ENCODE results near the gene ORM1. TPM values are rescaled to one million over a fixed set of nuclear protein-coding genes. Genes with fewer than 3 reads are reported as not detected.

ORM1 gene
- total RNA-seq, 2 experiments from 2014 or later = not detected

DNA sequence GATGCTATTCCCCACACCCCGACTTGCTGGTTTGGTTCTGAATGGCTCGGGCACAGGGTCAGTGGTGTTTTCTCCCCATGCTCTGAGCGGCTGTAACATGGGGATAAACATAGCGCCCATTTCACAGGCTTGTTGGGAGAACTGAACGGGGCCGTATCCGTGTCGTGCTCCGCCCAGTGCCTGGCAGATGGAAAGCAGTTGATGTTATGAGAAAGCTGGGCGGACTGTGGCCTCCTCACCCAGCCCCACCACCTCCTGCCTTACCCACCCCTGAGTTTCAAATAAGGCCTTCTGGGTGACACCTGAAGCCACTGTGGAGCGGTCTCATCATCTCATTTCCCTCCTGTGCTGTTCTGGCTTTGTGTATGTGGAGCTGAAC lies 21.3 kb downstream of the ORM1 start:
- POLR2A ChIA-PET = no interaction called here
- BruUV-seq (replicated peaks) = no TSS peak
- intact Hi-C loops (cut with micrococcal nuclease; ENCODE audit: unreplicated experiment) = no loop called here

GRCh38 chr9:114344692-114345091 lies 21.8 kb downstream of the ORM1 start:
- no peaks in the 10 kb centered on the region for H3K79me2 ChIP-seq (ENCODE audit: insufficient read depth, low read depth, low read length)
- H3K4me3 ChIP-seq (ENCODE audit: low read depth, low read length, poor library complexity, severe bottlenecking) = no peak overlapping the region
- ChIA-PET CTCF (ENCODE audit: unreplicated experiment) (no interaction called here), POLR2A (no interaction called here)
- H3K4me1 ChIP-seq (ENCODE audit: insufficient read depth, low read length, poor library complexity, severe bottlenecking) = peaks cover 15% of the 10 kb centered on the region
- peaks cover 95% of the 10 kb centered on the region for H3K36me3 ChIP-seq (ENCODE audit: insufficient read depth, low read length)
- no TSS peak for BruUV-seq (replicated peaks)
- H3K9me3 ChIP-seq (ENCODE audit: low read length) = no peaks in the 10 kb centered on the region
- no peaks in the 10 kb centered on the region for H4K20me1 ChIP-seq (ENCODE audit: insufficient read depth, low read length)
- H3K9me2 ChIP-seq (ENCODE audit: insufficient read depth, low read length) = no peaks in the 10 kb centered on the region
- H3K27ac ChIP-seq (ENCODE audit: low read depth, low read length, poor library complexity, severe bottlenecking) = no peak overlapping the region
- no peak for DNase-seq (ENCODE audit: low spot score)
- no peak for TF ChIP-seq EZH2phosphoT487 (IDR thresholded peaks at IDR 0.05; ENCODE audit: borderline replicate concordance, low read depth, low read length)
- no peak for TF ChIP-seq CTCF (conservative IDR thresholded peaks at IDR 0.05; ENCODE audit: low read length)
- no peak overlapping the region for H2AFZ ChIP-seq (ENCODE audit: low read length)
- intact Hi-C loops (cut with micrococcal nuclease; ENCODE audit: unreplicated experiment) = no loop called here
- H3K4me2 ChIP-seq (ENCODE audit: low read length) = no peak overlapping the region

More for the DNA sequence above, 21.3 kb downstream of the ORM1 start:
- H3K9me2 ChIP-seq (ENCODE audit: insufficient read depth, low read length) = no peaks in the 10 kb centered on the region
- peaks cover 13% of the 10 kb centered on the region for H3K4me1 ChIP-seq (ENCODE audit: insufficient read depth, low read length, poor library complexity, severe bottlenecking)
- no peaks in the 10 kb centered on the region for H3K79me2 ChIP-seq (ENCODE audit: insufficient read depth, low read depth, low read length)
- H4K20me1 ChIP-seq (ENCODE audit: insufficient read depth, low read length) = no peaks in the 10 kb centered on the region
- CTCF ChIA-PET (ENCODE audit: unreplicated experiment) = no interaction called here
- no peak overlapping the region for H2AFZ ChIP-seq (ENCODE audit: low read length)
- no peak overlapping the region for H3K27ac ChIP-seq (ENCODE audit: low read depth, low read length, poor library complexity, severe bottlenecking)
- no peaks in the 10 kb centered on the region for H3K9me3 ChIP-seq (ENCODE audit: low read length)
- DNase-seq (ENCODE audit: low spot score) = no peak
- H3K4me3 ChIP-seq (ENCODE audit: low read depth, low read length, poor library complexity, severe bottlenecking) = no peak overlapping the region
- H3K4me2 ChIP-seq (ENCODE audit: low read length) = no peak overlapping the region
- H3K36me3 ChIP-seq (ENCODE audit: insufficient read depth, low read length) = peaks cover 95% of the 10 kb centered on the region
- TF ChIP-seq EZH2phosphoT487 (IDR thresholded peaks at IDR 0.05; ENCODE audit: borderline replicate concordance, low read depth, low read length) (no peak), CTCF (conservative IDR thresholded peaks at IDR 0.05; ENCODE audit: low read length) (no peak)

DNA sequence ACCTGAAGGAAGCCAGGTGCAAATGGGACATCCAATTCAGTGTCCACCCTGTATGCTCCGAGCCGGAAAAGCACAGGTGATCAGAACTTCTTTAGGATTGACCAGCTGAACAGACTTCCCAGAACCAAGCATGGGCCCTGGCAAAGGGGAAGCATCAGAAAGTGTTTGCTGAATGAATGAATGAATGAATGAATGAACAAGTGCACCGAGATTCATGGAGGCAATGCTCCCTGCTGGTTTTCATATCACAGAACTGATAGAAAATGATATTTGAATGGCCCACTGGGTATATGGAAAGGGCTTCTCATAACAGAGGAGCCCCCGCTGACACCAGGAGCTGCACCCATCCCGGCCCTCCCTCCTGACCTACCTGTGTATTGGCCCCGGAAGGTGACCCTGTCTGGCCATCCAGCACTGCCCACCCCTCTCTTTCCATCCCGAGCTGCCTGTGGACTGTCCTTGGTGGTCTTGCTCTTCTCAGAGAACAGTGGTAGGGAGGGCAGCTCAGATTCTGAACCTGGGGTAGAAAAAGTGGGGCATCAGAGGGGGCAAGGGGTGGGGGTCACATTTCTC lies 22.7 kb downstream of the ORM1 start:
- no peak for DNase-seq (ENCODE audit: low spot score)
- ChIA-PET POLR2A (interaction anchor here (0.6 kb wide), 1 partner anchor 220 kb away, joined by 3 read pairs; no protein-coding TSS in a partner anchor), CTCF (ENCODE audit: unreplicated experiment) (no interaction called here)
- BruUV-seq (replicated peaks) = no TSS peak
- TF ChIP-seq CTCF (conservative IDR thresholded peaks at IDR 0.05; ENCODE audit: low read length) (no peak), EZH2phosphoT487 (IDR thresholded peaks at IDR 0.05; ENCODE audit: borderline replicate concordance, low read depth, low read length) (no peak)
- Histone ChIP-seq H3K4me1 (ENCODE audit: insufficient read depth, low read length, poor library complexity, severe bottlenecking) (peaks cover 24% of the 10 kb centered on the region), H3K79me2 (ENCODE audit: insufficient read depth, low read depth, low read length) (no peaks in the 10 kb centered on the region), H3K36me3 (ENCODE audit: insufficient read depth, low read length) (peaks cover 95% of the 10 kb centered on the region), H2AFZ (ENCODE audit: low read length) (no peak overlapping the region), H3K9me3 (ENCODE audit: low read length) (no peaks in the 10 kb centered on the region), H4K20me1 (ENCODE audit: insufficient read depth, low read length) (no peaks in the 10 kb centered on the region), H3K4me3 (ENCODE audit: low read depth, low read length, poor library complexity, severe bottlenecking) (no peak overlapping the region), H3K9me2 (ENCODE audit: insufficient read depth, low read length) (no peaks in the 10 kb centered on the region), H3K27ac (ENCODE audit: low read depth, low read length, poor library complexity, severe bottlenecking) (no peak overlapping the region), H3K4me2 (ENCODE audit: low read length) (no peak overlapping the region)
- intact Hi-C loops (cut with micrococcal nuclease; ENCODE audit: unreplicated experiment) = no loop called here
